Measurements from ENCODE around the gene UNCX.

Gene UNCX

DNA sequence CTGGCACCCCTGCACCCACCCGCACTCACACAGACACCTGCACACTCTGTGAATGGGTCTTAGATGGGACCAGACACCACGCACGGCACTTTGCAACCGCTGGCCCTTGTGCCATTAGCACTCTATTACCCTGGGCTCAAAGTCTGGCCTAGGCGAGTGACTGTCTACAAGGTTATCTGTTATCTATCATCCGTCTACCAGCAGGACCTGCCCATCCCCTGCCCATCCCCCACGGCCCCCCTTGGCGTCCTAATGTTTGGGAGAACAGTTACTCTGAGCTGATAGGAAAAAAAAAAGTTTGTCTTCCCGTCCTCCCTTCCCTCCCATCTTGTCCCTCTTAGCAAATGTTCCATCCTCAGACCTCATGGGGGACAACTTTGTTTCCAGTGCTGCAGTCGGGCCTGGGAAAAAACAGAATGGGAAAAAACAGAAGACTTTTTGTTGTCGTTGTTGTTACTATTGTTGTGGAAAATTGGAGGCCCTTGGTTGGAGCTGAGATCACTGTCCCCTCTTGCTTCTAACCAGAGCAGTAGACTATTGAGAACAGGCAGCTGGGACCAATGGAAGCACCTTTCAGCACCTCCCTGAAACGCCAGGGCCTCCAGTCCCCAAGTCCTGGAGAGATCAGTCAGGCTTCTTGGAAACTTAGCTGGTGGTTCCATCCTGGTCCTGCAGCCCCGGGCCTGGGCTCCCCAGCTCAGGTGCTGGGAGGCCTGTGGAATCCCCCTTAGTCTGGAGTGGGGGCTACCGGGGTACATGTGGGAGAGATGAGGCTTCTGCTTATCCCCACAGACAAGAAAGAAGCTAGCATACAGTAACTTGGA, 12.2 kb downstream of the UNCX start:
- H3K4me3 ChIP-seq (ENCODE audit: low read depth, low read length) = no peak overlapping the region
- no peak for DNase-seq

DNA sequence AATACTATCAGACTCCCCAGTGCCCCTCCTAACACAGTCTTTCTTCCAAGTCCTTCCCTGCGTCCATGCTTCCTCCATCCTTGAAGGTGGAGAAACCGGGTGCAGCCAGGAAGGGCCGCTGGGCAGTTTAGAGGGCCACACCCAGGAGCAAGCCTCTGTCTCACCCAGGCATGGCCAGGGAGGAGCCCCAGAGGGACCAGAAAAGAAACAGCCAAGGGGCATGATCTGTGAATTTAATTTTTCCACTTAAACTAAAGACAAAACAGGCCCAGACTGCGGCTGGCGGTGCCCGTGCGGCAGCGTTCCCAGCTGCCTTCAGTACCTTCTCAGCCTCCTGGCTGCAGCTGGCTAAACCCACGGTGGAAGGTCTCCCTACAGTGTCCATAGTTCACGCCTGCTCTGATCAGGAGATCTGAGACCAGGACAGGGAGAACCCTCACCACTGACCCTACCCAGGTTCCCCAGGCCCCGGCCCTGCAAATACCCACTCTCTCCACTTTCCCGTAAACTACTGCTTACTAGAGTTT, 12.9 kb downstream of the UNCX start:
- Histone ChIP-seq H3K4me1 (no peaks in the 10 kb centered on the region), H3K4me3 (ENCODE audit: low read depth, low read length) (no peak overlapping the region), H3K9me3 (no peaks in the 10 kb centered on the region), H3K27me3 (peaks cover 95% of the 10 kb centered on the region), H3K36me3 (no peaks in the 10 kb centered on the region)
- DNase-seq = no peak
- TF ChIP-seq, protein P1, sequence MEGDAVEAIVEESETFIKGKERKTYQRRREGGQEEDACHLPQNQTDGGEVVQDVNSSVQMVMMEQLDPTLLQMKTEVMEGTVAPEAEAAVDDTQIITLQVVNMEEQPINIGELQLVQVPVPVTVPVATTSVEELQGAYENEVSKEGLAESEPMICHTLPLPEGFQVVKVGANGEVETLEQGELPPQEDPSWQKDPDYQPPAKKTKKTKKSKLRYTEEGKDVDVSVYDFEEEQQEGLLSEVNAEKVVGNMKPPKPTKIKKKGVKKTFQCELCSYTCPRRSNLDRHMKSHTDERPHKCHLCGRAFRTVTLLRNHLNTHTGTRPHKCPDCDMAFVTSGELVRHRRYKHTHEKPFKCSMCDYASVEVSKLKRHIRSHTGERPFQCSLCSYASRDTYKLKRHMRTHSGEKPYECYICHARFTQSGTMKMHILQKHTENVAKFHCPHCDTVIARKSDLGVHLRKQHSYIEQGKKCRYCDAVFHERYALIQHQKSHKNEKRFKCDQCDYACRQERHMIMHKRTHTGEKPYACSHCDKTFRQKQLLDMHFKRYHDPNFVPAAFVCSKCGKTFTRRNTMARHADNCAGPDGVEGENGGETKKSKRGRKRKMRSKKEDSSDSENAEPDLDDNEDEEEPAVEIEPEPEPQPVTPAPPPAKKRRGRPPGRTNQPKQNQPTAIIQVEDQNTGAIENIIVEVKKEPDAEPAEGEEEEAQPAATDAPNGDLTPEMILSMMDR (IDR thresholded peaks at IDR 0.05; ENCODE audit: low read depth, low read length) = no peak

More for the DNA sequence above, 12.2 kb downstream of the UNCX start:
- no peaks in the 10 kb centered on the region for H3K4me1 ChIP-seq
- H3K36me3 ChIP-seq = no peaks in the 10 kb centered on the region
- TF ChIP-seq, protein P1 (IDR thresholded peaks at IDR 0.05; ENCODE audit: low read depth, low read length) = no peak
- H3K9me3 ChIP-seq = no peaks in the 10 kb centered on the region
- peaks cover 95% of the 10 kb centered on the region for H3K27me3 ChIP-seq

DNA sequence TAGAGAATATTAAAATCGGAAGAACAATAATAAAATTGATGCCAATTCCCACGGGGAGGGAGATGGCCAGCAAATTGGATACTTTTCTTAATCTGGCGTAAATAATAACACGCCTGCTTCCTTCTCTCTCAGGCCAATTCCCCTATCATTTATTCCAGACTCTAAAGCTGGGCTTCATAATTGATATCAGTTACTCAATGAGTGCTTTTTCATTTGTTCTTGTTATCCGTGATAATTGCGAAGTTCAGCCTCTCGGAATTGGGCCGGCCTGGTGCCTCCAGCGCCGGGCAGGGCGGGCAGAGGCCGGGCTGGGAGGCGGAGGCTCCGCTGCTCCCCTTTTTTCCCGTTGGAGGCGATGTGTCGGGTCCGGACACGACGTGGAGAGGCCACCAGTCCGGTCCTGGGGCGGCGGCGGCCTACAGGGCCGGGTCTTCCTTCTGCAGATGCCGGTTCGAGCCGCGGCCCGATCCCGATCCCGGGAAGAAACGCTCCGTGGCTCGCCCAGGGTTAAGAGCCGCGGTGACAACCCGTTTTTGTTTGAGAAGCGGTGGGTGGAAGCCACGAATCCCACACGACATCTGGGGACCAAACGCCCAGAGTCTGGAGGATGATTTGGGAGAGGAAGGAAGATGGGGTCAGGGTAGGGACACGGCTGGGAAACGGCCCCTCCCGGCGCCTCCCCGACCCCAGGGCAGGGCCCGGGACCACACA, 13.6 kb downstream of the UNCX start:
- Histone ChIP-seq H3K4me1 (no peaks in the 10 kb centered on the region), H3K4me3 (ENCODE audit: low read depth, low read length) (no peak overlapping the region), H3K36me3 (no peaks in the 10 kb centered on the region), H3K27me3 (peaks cover 95% of the 10 kb centered on the region), H3K9me3 (no peaks in the 10 kb centered on the region)
- TF ChIP-seq, protein P1 (IDR thresholded peaks at IDR 0.05; ENCODE audit: low read depth, low read length) = no peak
- DNase-seq = no peak

GRCh38 chr7:1246871-1247526, 14.3 kb downstream of the UNCX start:
- Histone ChIP-seq H3K9me3 (no peaks in the 10 kb centered on the region), H3K4me1 (no peaks in the 10 kb centered on the region), H3K36me3 (no peaks in the 10 kb centered on the region), H3K27me3 (peaks cover 95% of the 10 kb centered on the region), H3K4me3 (ENCODE audit: low read depth, low read length) (no peak overlapping the region)
- no peak for DNase-seq
- TF ChIP-seq, protein P1 (IDR thresholded peaks at IDR 0.05; ENCODE audit: low read depth, low read length) = no peak

DNA sequence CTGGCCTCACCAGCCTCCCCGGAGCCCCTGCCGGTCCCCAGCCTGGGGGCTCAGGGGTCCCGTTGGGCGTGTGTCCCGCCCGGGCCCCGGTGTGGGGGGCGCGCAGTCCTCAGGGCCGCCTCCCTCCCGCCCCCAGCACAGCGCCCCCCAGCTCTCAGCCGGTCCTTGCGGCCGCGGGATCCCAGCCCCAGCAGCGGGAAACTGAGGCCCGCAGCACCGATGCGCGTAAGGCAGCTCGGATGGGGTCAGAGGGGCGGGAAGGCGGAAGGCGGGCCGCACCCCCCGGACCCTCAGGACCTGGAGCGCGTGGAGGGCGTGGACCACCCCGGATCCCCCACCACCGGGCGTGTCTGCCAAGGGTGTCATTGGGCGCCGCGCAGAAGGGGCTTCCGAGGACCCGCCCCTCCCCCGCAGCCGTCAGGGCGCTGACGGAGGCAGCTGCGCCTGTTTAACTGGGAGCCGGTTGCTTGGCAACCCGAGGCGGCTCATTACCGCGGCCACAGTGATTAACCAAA, 14.9 kb downstream of the UNCX start:
- TF ChIP-seq, protein P1 (IDR thresholded peaks at IDR 0.05; ENCODE audit: low read depth, low read length) = no peak
- H3K27me3 ChIP-seq = peaks cover 95% of the 10 kb centered on the region
- H3K36me3 ChIP-seq = no peaks in the 10 kb centered on the region
- DNase-seq = no peak
- H3K4me1 ChIP-seq = no peaks in the 10 kb centered on the region
- H3K9me3 ChIP-seq = no peaks in the 10 kb centered on the region
- H3K4me3 ChIP-seq (ENCODE audit: low read depth, low read length) = no peak overlapping the region

Data from BE2C (cell line).